IMR-90 (cell line): ENCODE measurements around the gene POM121L2. TPM values are rescaled to one million over a fixed set of nuclear protein-coding genes. Genes with fewer than 3 reads are reported as not detected.
A peak's percentile ranks its signal among the peaks of the same experiment; 100 is the strongest.

Source experiments
- ATAC-seq: fragments of 200-7000 bp; cut with Tn5 transposase; 2 replicates; pipeline ENCODE4 v1.9.1; 2020; ENCODE audit warnings: low read depth, mild to moderate bottlenecking, moderate library complexity
- BruUV-seq: library from RNA; stranded (reverse); fragments of 400-500 nt; replicated peaks from 2 replicates; lab custom pipeline; 2021; lab: Mats Ljungman, UMichigan
- CTCF ChIA-PET: fragments of 300-600 bp; formaldehyde crosslinking; extraction: SDS; loops from one replicate; lab custom pipeline; 2021; ENCODE audit warnings: antibody characterized with exemption; lab: Yijun Ruan, JAX
- POLR2A ChIA-PET: fragments of 300-600 bp; sonication (Branson Sonifier 250); formaldehyde crosslinking; loops from one replicate; lab custom pipeline; 2022; ENCODE audit warnings: antibody characterized with exemption; ENCODE audit not compliant: unreplicated experiment; lab: Charles Lee
- DNase-seq: peaks from one replicate; pipeline ENCODE4 v3.0.0; 2013
- H2AFZ ChIP-seq: replicated peaks from 2 replicates; pipeline ENCODE3; 2013; ENCODE audit warnings: low read length, mild to moderate bottlenecking; ENCODE audit not compliant: poor library complexity
- H2AK5ac ChIP-seq: 2 replicates; pipeline ENCODE4 v1.6.1; 2013; ENCODE audit warnings: low read depth, low read length, inconsistent platforms
- H2AK9ac ChIP-seq: replicated peaks from 2 replicates; pipeline ENCODE3; 2013; ENCODE audit warnings: mild to moderate bottlenecking, low read depth, low read length, moderate library complexity; ENCODE audit not compliant: poor library complexity
- H2BK120ac ChIP-seq: 2 replicates; pipeline ENCODE4 v1.6.1; 2013; ENCODE audit warnings: low read depth, low read length, inconsistent platforms
- H2BK15ac ChIP-seq: 3 replicates; pipeline ENCODE4 v1.6.1; 2013; ENCODE audit warnings: low read depth, low read length, inconsistent platforms
- H2BK20ac ChIP-seq: 2 replicates; pipeline ENCODE4 v1.6.1; 2013; ENCODE audit warnings: low read depth, mild to moderate bottlenecking, inconsistent platforms, low read length, moderate library complexity
- H2BK5ac ChIP-seq: 2 replicates; pipeline ENCODE4 v1.6.1; 2013; ENCODE audit warnings: mild to moderate bottlenecking, low read depth, low read length, inconsistent platforms; ENCODE audit not compliant: poor library complexity, severe bottlenecking
- H3K14ac ChIP-seq: replicated peaks from 2 replicates; pipeline ENCODE4 v1.6.1; 2013; ENCODE audit warnings: low read depth, low read length, inconsistent platforms
- H3K18ac ChIP-seq: 2 replicates; pipeline ENCODE4 v1.6.1; 2013; ENCODE audit warnings: low read depth, low read length, control low read depth
- H3K23ac ChIP-seq: 2 replicates; pipeline ENCODE4 v1.6.1; 2013; ENCODE audit warnings: low read depth, low read length, inconsistent platforms
- H3K27ac ChIP-seq: 2 replicates; pipeline ENCODE4 v1.5.1; 2013; ENCODE audit warnings: mild to moderate bottlenecking, control low read depth, low read length; ENCODE audit not compliant: insufficient read depth
- H3K27me3 ChIP-seq: 2 replicates; pipeline ENCODE4 v1.6.1; 2013; ENCODE audit warnings: low read length; ENCODE audit not compliant: control insufficient read depth, insufficient read depth
- H3K36me3 ChIP-seq: 2 replicates; pipeline ENCODE4 v1.6.1; 2013; ENCODE audit warnings: low read length, mixed read lengths; ENCODE audit not compliant: control insufficient read depth, insufficient read depth
- H3K4ac ChIP-seq: 2 replicates; pipeline ENCODE4 v1.6.1; 2013; ENCODE audit warnings: low read depth, low read length, inconsistent platforms
- H3K4me1 ChIP-seq: 2 replicates; pipeline ENCODE4 v1.6.1; 2013; ENCODE audit warnings: low read length, mixed read lengths; ENCODE audit not compliant: control insufficient read depth, insufficient read depth
- H3K4me2 ChIP-seq: 2 replicates; pipeline ENCODE4 v1.6.1; 2013; ENCODE audit warnings: low read depth, mild to moderate bottlenecking, control low read depth, low read length, moderate library complexity
- H3K4me3 ChIP-seq: 2 replicates; pipeline ENCODE4 v1.5.1; 2013; ENCODE audit warnings: low read depth, mild to moderate bottlenecking, control low read depth, low read length, moderate library complexity; ENCODE audit not compliant: insufficient read depth
- H3K56ac ChIP-seq: 2 replicates; pipeline ENCODE4 v1.6.1; 2013; ENCODE audit warnings: low read length, inconsistent platforms; ENCODE audit not compliant: insufficient read depth; ENCODE audit errors: extremely low read depth
- H3K79me1 ChIP-seq, 2 experiments: 2 replicates each; pipeline ENCODE4 v1.6.1; 2013; ENCODE audit warnings: low read length in 2 of 2, inconsistent platforms in 1 of 2, low read depth in 1 of 2
- H3K9ac ChIP-seq: 2 replicates; pipeline ENCODE4 v1.6.1; 2013; ENCODE audit warnings: low read depth, low read length, control low read depth
- H3K9me1 ChIP-seq: 2 replicates; pipeline ENCODE4 v1.6.1; 2013; ENCODE audit warnings: low read length, inconsistent platforms; ENCODE audit not compliant: insufficient read depth
- H3K9me3 ChIP-seq: 2 replicates; pipeline ENCODE4 v1.6.1; 2013; ENCODE audit warnings: low read length; ENCODE audit not compliant: control insufficient read depth, insufficient read depth
- H4K20me1 ChIP-seq: 2 replicates; pipeline ENCODE4 v1.6.1; 2013; ENCODE audit warnings: low read length, inconsistent platforms; ENCODE audit not compliant: insufficient read depth
- H4K5ac ChIP-seq: 2 replicates; pipeline ENCODE4 v1.6.1; 2013; ENCODE audit warnings: mild to moderate bottlenecking, low read depth, low read length, control low read depth
- H4K8ac ChIP-seq, 2 experiments: 2 replicates each; pipeline ENCODE4 v1.6.1; 2013; ENCODE audit warnings: low read depth in 2 of 2, low read length in 2 of 2, control low read depth in 1 of 2, inconsistent platforms in 1 of 2
- H4K91ac ChIP-seq: 2 replicates; pipeline ENCODE4 v1.6.1; 2013; ENCODE audit warnings: low read depth, low read length, inconsistent platforms; ENCODE audit not compliant: insufficient read depth
- CEBPB ChIP-seq: IDR thresholded peaks from 2 replicates; pipeline ENCODE4 v1.6.1; 2012; ENCODE audit warnings: low read depth, low read length, improper control_type of control experiment
- MXI1 ChIP-seq: IDR thresholded peaks from 2 replicates; pipeline ENCODE4 v1.6.1; 2012; ENCODE audit warnings: low read depth, mild to moderate bottlenecking, low read length, moderate library complexity, borderline replicate concordance
- WGBS, 2 experiments: methylation state at CpG; one replicate each; pipeline versions ENCODE4 v1.1.5 to v1.1.7; 2013; ENCODE audit warnings: missing lambda C conversion rate in 2 of 2; ENCODE audit not compliant: insufficient read length in 1 of 2; ENCODE audit errors: extremely low coverage in 2 of 2; 5-methylcytosine and 5-hydroxymethylcytosine counted together
- dilution Hi-C: fragments of 300-500 bp; cut with HindIII; formaldehyde crosslinking; loops from one replicate; pipeline ENCODE4 v1.14.3; 2018; ENCODE audit warnings: low sequenced_read_pairs; ENCODE audit not compliant: unreplicated experiment
- in situ Hi-C: fragments of 300-500 bp; cut with MboI; formaldehyde crosslinking; loops from 3 replicates; pipeline ENCODE4 v1.14.3; 2019; ENCODE audit warnings: low sequenced_read_pairs, inconsistent platforms, mixed read lengths
- intact Hi-C: fragments of 100-400 bp; cut with micrococcal nuclease; formaldehyde crosslinking; loops from 2 replicates; pipeline ENCODE4 v1.10.0; 2022
- polyA plus RNA-seq, 3 experiments: library from polyadenylated mRNA; depleted of rRNA; stranded (reverse); fragments of >200 nt; gene quantifications; 2 replicates each; pipeline ENCODE4 v1.2.3, GENCODE V29; 2012; ENCODE audit warnings: low replicate concordance in 1 of 3
- total RNA-seq: library from RNA; depleted of rRNA; stranded (reverse); fragments of >200 nt; gene quantifications from 2 replicates; pipeline ENCODE4 v1.2.3, GENCODE V29; 2012
- TF ChIP-seq, protein P1 (sequence below): conservative IDR thresholded peaks from 2 replicates; pipeline ENCODE4 v1.5.1; 2012; ENCODE audit warnings: mild to moderate bottlenecking, low read depth, low read length, improper control_type of control experiment

POM121L2 gene
- total and polyA plus RNA-seq, 2 of the 4 experiments (the other 2 are of a cell fraction): not detected

- peak overlapping the region; percentile 26 for H3K4me2 ChIP-seq
- dilution Hi-C loops: no loop called here
Observed at GRCh38 chr6:27297484-27297856, 14.6 kb downstream of the POM121L2 start.

More at GRCh38 chr6:27297484-27297856, 14.6 kb downstream of the POM121L2 start:
- no peak overlapping the region for H3K23ac ChIP-seq
- H2BK20ac ChIP-seq: no peak overlapping the region
- H4K5ac ChIP-seq: no peak overlapping the region
- DNase-seq (no peak), ATAC-seq (no peak)
- H3K79me1 ChIP-seq: no peaks in the 10 kb centered on the region
- H3K9ac ChIP-seq: no peak overlapping the region
- POLR2A ChIA-PET: no interaction called here
- H2BK120ac ChIP-seq: no peak overlapping the region
- no peak overlapping the region for H4K91ac ChIP-seq
- no peak overlapping the region for H2AK5ac ChIP-seq
- H3K14ac ChIP-seq: no peak overlapping the region
- H2AFZ ChIP-seq: no peak overlapping the region
- H2AK9ac ChIP-seq: no peak overlapping the region
- H3K56ac ChIP-seq: no peak overlapping the region
- no peaks in the 10 kb centered on the region for H4K20me1 ChIP-seq
- BruUV-seq: no TSS peak
- no peak overlapping the region for H2BK5ac ChIP-seq
- no peaks in the 10 kb centered on the region for H3K4me1 ChIP-seq
- no peak overlapping the region for H3K27ac ChIP-seq
- WGBS, 2 experiments: no CpG with 5 or more reads among the region's 7 CpGs
- H3K18ac ChIP-seq: no peak overlapping the region
- peak overlapping the region; percentile 20; the same call in 1 of the 2 replicates for H3K4me3 ChIP-seq
- no peaks in the 10 kb centered on the region for H3K36me3 ChIP-seq
- H3K9me3 ChIP-seq: no peaks in the 10 kb centered on the region
- in situ Hi-C loops (no loop called here), intact Hi-C loops (loop anchor here (5.0 to 10.0 kb wide), 4 partner anchors 60 to 597 kb away; a partner anchor contains a TSS)
- H2BK15ac ChIP-seq: no peak overlapping the region
- CTCF ChIA-PET: no interaction called here
- no peak overlapping the region for H4K8ac ChIP-seq
- no peaks in the 10 kb centered on the region for H3K9me1 ChIP-seq
- no peaks in the 10 kb centered on the region; the same call in 1 of the 2 replicates for H3K27me3 ChIP-seq
- H3K4ac ChIP-seq: no peak overlapping the region
- TF ChIP-seq, protein P1, sequence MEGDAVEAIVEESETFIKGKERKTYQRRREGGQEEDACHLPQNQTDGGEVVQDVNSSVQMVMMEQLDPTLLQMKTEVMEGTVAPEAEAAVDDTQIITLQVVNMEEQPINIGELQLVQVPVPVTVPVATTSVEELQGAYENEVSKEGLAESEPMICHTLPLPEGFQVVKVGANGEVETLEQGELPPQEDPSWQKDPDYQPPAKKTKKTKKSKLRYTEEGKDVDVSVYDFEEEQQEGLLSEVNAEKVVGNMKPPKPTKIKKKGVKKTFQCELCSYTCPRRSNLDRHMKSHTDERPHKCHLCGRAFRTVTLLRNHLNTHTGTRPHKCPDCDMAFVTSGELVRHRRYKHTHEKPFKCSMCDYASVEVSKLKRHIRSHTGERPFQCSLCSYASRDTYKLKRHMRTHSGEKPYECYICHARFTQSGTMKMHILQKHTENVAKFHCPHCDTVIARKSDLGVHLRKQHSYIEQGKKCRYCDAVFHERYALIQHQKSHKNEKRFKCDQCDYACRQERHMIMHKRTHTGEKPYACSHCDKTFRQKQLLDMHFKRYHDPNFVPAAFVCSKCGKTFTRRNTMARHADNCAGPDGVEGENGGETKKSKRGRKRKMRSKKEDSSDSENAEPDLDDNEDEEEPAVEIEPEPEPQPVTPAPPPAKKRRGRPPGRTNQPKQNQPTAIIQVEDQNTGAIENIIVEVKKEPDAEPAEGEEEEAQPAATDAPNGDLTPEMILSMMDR: no peak
- TF ChIP-seq MXI1 (no peak), CEBPB (no peak)
